HCT116 (cell line): ENCODE measurements around the gene UPF3A. TPM values are rescaled to one million over a fixed set of nuclear protein-coding genes. Genes with fewer than 3 reads are reported as not detected.

ENCODE experiments used
- ATAC-seq: fragments of 200-7000 bp; cut with Tn5 transposase; 2 replicates; pipeline ENCODE4 v1.9.1; 2020; ENCODE audit warnings: mild to moderate bottlenecking, moderate library complexity
- BruUV-seq: library from RNA; stranded (reverse); fragments of 400-500 nt; replicated peaks from 2 replicates; lab custom pipeline; 2021; lab: Mats Ljungman, UMichigan
- CTCF ChIA-PET: fragments of 300-600 bp; sonication (Branson Sonifier 250); formaldehyde crosslinking; loops from one replicate; lab custom pipeline; 2021; ENCODE audit warnings: antibody characterized with exemption; lab: Charles Lee
- POLR2A ChIA-PET: fragments of 300-600, 350-600 bp; sonication (Branson Sonifier 250); formaldehyde crosslinking; loops from one replicate; lab custom pipeline; 2021; ENCODE audit warnings: antibody characterized with exemption; lab: Charles Lee
- RAD21 ChIA-PET, 2 experiments: fragments of 300-600 bp; sonication (Branson Sonifier 250); formaldehyde crosslinking; loops; one replicate each; lab custom pipeline; 2023; ENCODE audit warnings: low total read pairs in 2 of 2; ENCODE audit not compliant: uncharacterized antibody in 2 of 2, unreplicated experiment in 2 of 2, low non-redundant PET in 1 of 2; lab: Charles Lee
- DNase-seq: peaks from one replicate; pipeline ENCODE4 v3.0.0-alpha.2; 2010; ENCODE audit warnings: low read depth, low spot score
- H2AFZ ChIP-seq: fragments of 200-600 bp; shearing (Covaris generic), sonication (generic); 2 replicates; pipeline ENCODE4 v1.6.1; 2017; ENCODE audit warnings: low read depth, mixed run types, mixed read lengths, antibody characterized with exemption, low read length; ENCODE audit not compliant: poor library complexity, severe bottlenecking
- H3K27ac ChIP-seq: 2 replicates; pipeline ENCODE4 v1.5.1; 2012; ENCODE audit warnings: low read depth, low read length
- H3K27me3 ChIP-seq: fragments of 200-600 bp; sonication (generic); 2 replicates; pipeline ENCODE4 v1.6.1; 2016; ENCODE audit warnings: mixed run types, low read length, mixed read lengths; ENCODE audit not compliant: insufficient read depth
- H3K36me3 ChIP-seq, 2 experiments: fragments of 200-500 bp in 1 of 2; fragments of 200-600 bp in 1 of 2; sonication (Bioruptor generic) in 1 of 2; sonication (generic) in 1 of 2; 2 replicates each; pipeline versions ENCODE4 v1.5.1 to v1.6.1; 2014 to 2016; ENCODE audit warnings: low read length in 2 of 2, inconsistent platforms in 1 of 2, mixed read lengths in 1 of 2, mixed run types in 1 of 2; ENCODE audit not compliant: insufficient read depth in 2 of 2, control insufficient read depth in 1 of 2
- H3K4me1 ChIP-seq, 2 experiments: fragments of 200-600 bp in 1 of 2; sonication (generic) in 1 of 2; 2 replicates each; pipeline versions ENCODE4 v1.5.1 to v1.6.1; 2012 to 2017; ENCODE audit warnings: low read length in 2 of 2, inconsistent platforms in 1 of 2, mild to moderate bottlenecking in 1 of 2, mixed read lengths in 1 of 2, mixed run types in 1 of 2, moderate library complexity in 1 of 2; ENCODE audit not compliant: insufficient read depth in 2 of 2, control insufficient read depth in 1 of 2
- H3K4me2 ChIP-seq: fragments of 200-600 bp; sonication (generic); 2 replicates; pipeline ENCODE4 v1.6.1; 2017; ENCODE audit warnings: mixed run types, low read length, mixed read lengths
- H3K4me3 ChIP-seq, 2 experiments: fragments of 200-600 bp in 1 of 2; sonication (generic) in 1 of 2; replicated peaks in 1 of 2; 2 replicates each; pipeline ENCODE4 v1.5.1; 2011 to 2016; ENCODE audit warnings: low read length in 2 of 2, control low read depth in 1 of 2, low read depth in 1 of 2, mild to moderate bottlenecking in 1 of 2, mixed read lengths in 1 of 2, mixed run types in 1 of 2
- H3K79me2 ChIP-seq: fragments of 200-600 bp; sonication (generic); 2 replicates; pipeline ENCODE4 v1.6.1; 2017; ENCODE audit warnings: mild to moderate bottlenecking, mixed run types, low read length, moderate library complexity, mixed read lengths; ENCODE audit not compliant: insufficient read depth
- H3K9ac ChIP-seq: fragments of 200-600 bp; sonication (generic); 2 replicates; pipeline ENCODE4 v1.6.1; 2016; ENCODE audit warnings: low read length, mixed read lengths
- H3K9me2 ChIP-seq: fragments of 200-600 bp; sonication (generic), shearing (Covaris generic); 2 replicates; pipeline ENCODE4 v1.6.1; 2017; ENCODE audit warnings: mixed run types, mild to moderate bottlenecking, moderate library complexity; ENCODE audit not compliant: insufficient read depth
- H3K9me3 ChIP-seq, 2 experiments: fragments of 200-500 bp in 1 of 2; fragments of 200-600 bp in 1 of 2; sonication (Bioruptor generic) in 1 of 2; sonication (generic) in 1 of 2; 2 replicates each; pipeline ENCODE4 v1.6.1; 2014 to 2017; ENCODE audit warnings: low read length in 2 of 2, mixed read lengths in 2 of 2, inconsistent platforms in 1 of 2, low read depth in 1 of 2, mild to moderate bottlenecking in 1 of 2, mixed run types in 1 of 2, moderate library complexity in 1 of 2; ENCODE audit not compliant: control insufficient read depth in 1 of 2, insufficient read depth in 1 of 2
- H4K20me1 ChIP-seq: fragments of 200-600 bp; sonication (generic), shearing (Covaris generic); 2 replicates; pipeline ENCODE4 v1.6.1; 2017; ENCODE audit warnings: mixed run types, mild to moderate bottlenecking, moderate library complexity; ENCODE audit not compliant: insufficient read depth
- EGR1 ChIP-seq: IDR thresholded peaks from 2 replicates; pipeline ENCODE4 v1.6.1; 2012; ENCODE audit warnings: low read depth
- ELF1 ChIP-seq: IDR thresholded peaks from 2 replicates; pipeline ENCODE4 v1.6.1; 2012; ENCODE audit warnings: low read depth, borderline replicate concordance
- EZH2 ChIP-seq: fragments of 200-600 bp; sonication (generic); IDR thresholded peaks from 2 replicates; pipeline ENCODE4 v1.6.1; 2017; ENCODE audit warnings: antibody characterized with exemption, mixed run types
- EZH2phosphoT487 ChIP-seq: fragments of 200-600 bp; IDR thresholded peaks from 2 replicates; pipeline ENCODE4 v1.6.1; 2018; ENCODE audit warnings: antibody characterized with exemption, borderline replicate concordance
- FOSL1 ChIP-seq: IDR thresholded peaks from 2 replicates; pipeline ENCODE4 v1.6.1; 2012; ENCODE audit warnings: low read depth
- POLR2AphosphoS5 ChIP-seq: IDR thresholded peaks from 2 replicates; pipeline ENCODE4 v1.6.1; 2011; ENCODE audit warnings: mild to moderate bottlenecking, low read depth, low read length, moderate library complexity
- SIN3A ChIP-seq: IDR thresholded peaks from 2 replicates; pipeline ENCODE4 v1.6.1; 2012; ENCODE audit warnings: low read depth
- TCF7L2 ChIP-seq: IDR thresholded peaks from 2 replicates; pipeline ENCODE4 v1.7.0; 2011; ENCODE audit warnings: borderline replicate concordance, inconsistent platforms; ENCODE audit not compliant: insufficient read depth, insufficient read length; ENCODE audit errors: extremely low read depth
- YY1 ChIP-seq: IDR thresholded peaks from 2 replicates; pipeline ENCODE4 v1.6.1; 2011; ENCODE audit warnings: low read length, low read depth, moderate library complexity, mild to moderate bottlenecking; ENCODE audit not compliant: insufficient replicate concordance; ENCODE audit errors: extremely low read depth
- ZFX ChIP-seq: fragments of 450-650 bp; IDR thresholded peaks from 2 replicates; pipeline ENCODE4 v1.6.1; 2017
- intact Hi-C: fragments of 100-400 bp; cut with micrococcal nuclease; formaldehyde crosslinking; loops from 2 replicates; pipeline ENCODE4 v1.10.0; 2022
- total RNA-seq: library from RNA; stranded (reverse); gene quantifications from one replicate; pipeline ENCODE4 v1.2.1, GENCODE V29; 2021; ENCODE audit not compliant: unreplicated experiment
- TF ChIP-seq, protein P1 (sequence below): IDR thresholded peaks from 2 replicates; pipeline ENCODE4 v1.6.1; 2012; ENCODE audit warnings: low read depth
- TF ChIP-seq, protein P2 (sequence below): IDR thresholded peaks from 2 replicates; pipeline ENCODE4 v1.6.1; 2011; ENCODE audit warnings: mild to moderate bottlenecking, low read length, moderate library complexity; ENCODE audit not compliant: insufficient replicate concordance; ENCODE audit errors: extremely low read depth
- TF ChIP-seq, protein P3 (sequence below), 3 experiments: fragments of 200-600 bp in 1 of 3; sonication (generic) in 1 of 3; IDR thresholded peaks in 2 of 3; conservative IDR thresholded peaks in 1 of 3; 2 replicates each; pipeline ENCODE4 v1.5.1; 2012 to 2017; ENCODE audit warnings: low read depth in 2 of 3, low read length in 2 of 3, antibody characterized with exemption in 1 of 3, borderline replicate concordance in 1 of 3, control low read depth in 1 of 3, mild to moderate bottlenecking in 1 of 3, mixed read lengths in 1 of 3, mixed run types in 1 of 3, moderate library complexity in 1 of 3; ENCODE audit not compliant: insufficient read depth in 1 of 3

Gene UPF3A
- total RNA-seq, 1 experiment from 2014 or later, result 31.8 TPM

DNA sequence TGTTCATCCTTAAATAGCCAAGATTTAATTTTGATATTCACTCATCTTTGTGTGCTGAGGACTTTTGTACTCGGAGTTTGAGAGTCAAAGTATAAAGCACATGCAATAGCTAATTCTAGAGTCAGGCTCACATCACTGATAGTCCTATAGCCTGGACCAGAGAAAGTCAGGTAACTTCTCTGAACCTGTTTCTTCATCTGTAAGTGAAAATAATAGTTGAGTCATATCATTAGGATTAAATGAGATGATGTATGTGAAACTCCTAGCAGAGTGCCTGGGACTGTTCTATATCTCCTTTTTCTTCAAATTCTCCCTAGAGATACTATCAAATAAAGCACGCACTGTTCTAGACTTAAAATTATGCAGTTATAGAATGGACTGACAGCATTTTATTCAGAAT is 41.9 kb downstream of the UPF3A start (continued):
- TF ChIP-seq, protein P1, sequence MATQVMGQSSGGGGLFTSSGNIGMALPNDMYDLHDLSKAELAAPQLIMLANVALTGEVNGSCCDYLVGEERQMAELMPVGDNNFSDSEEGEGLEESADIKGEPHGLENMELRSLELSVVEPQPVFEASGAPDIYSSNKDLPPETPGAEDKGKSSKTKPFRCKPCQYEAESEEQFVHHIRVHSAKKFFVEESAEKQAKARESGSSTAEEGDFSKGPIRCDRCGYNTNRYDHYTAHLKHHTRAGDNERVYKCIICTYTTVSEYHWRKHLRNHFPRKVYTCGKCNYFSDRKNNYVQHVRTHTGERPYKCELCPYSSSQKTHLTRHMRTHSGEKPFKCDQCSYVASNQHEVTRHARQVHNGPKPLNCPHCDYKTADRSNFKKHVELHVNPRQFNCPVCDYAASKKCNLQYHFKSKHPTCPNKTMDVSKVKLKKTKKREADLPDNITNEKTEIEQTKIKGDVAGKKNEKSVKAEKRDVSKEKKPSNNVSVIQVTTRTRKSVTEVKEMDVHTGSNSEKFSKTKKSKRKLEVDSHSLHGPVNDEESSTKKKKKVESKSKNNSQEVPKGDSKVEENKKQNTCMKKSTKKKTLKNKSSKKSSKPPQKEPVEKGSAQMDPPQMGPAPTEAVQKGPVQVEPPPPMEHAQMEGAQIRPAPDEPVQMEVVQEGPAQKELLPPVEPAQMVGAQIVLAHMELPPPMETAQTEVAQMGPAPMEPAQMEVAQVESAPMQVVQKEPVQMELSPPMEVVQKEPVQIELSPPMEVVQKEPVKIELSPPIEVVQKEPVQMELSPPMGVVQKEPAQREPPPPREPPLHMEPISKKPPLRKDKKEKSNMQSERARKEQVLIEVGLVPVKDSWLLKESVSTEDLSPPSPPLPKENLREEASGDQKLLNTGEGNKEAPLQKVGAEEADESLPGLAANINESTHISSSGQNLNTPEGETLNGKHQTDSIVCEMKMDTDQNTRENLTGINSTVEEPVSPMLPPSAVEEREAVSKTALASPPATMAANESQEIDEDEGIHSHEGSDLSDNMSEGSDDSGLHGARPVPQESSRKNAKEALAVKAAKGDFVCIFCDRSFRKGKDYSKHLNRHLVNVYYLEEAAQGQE, result no peak
- TF ChIP-seq, protein P2, sequence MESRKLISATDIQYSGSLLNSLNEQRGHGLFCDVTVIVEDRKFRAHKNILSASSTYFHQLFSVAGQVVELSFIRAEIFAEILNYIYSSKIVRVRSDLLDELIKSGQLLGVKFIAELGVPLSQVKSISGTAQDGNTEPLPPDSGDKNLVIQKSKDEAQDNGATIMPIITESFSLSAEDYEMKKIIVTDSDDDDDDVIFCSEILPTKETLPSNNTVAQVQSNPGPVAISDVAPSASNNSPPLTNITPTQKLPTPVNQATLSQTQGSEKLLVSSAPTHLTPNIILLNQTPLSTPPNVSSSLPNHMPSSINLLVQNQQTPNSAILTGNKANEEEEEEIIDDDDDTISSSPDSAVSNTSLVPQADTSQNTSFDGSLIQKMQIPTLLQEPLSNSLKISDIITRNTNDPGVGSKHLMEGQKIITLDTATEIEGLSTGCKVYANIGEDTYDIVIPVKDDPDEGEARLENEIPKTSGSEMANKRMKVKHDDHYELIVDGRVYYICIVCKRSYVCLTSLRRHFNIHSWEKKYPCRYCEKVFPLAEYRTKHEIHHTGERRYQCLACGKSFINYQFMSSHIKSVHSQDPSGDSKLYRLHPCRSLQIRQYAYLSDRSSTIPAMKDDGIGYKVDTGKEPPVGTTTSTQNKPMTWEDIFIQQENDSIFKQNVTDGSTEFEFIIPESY, result no peak

DNA sequence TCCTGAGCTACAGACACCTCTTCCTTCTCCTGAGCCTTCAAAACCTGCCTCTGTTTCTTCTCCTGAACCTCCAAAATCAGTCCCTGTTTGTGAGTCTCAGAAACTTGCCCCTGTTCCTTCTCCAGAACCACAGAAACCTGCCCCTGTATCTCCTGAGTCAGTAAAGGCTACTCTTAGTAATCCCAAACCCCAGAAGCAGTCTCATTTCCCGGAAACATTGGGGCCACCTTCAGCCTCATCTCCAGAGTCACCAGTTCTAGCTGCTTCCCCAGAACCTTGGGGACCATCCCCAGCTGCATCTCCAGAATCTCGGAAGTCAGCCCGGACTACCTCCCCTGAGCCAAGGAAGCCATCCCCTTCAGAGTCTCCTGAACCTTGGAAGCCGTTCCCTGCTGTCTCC is 42.9 kb downstream of the UPF3A start:
- CTCF ChIA-PET, result no interaction called here
- no peak overlapping the region for H3K4me3 ChIP-seq
- POLR2A ChIA-PET, result no interaction called here
- BruUV-seq, result no TSS peak
- H3K4me1 ChIP-seq, result peaks cover 0 to 3% of the 10 kb centered on the region in 2 experiments; a peak in 1 of 4 replicates
- H3K36me3 ChIP-seq, result peaks cover 50 to 63% of the 10 kb centered on the region in 2 experiments
- H3K79me2 ChIP-seq, result peaks cover 64% of the 10 kb centered on the region
- RAD21 ChIA-PET, result no interaction called here
- DNase-seq, result no peak
- H3K9me3 ChIP-seq, result no peaks in the 10 kb centered on the region
- H3K4me2 ChIP-seq, result no peak overlapping the region
- H4K20me1 ChIP-seq, result 0 out of 2 replicates have a peak, but pooled peaks cover 8% of the 10 kb centered on the region
- ATAC-seq, result no peak
- no peak overlapping the region for H3K9ac ChIP-seq
- H3K9me2 ChIP-seq, result no peaks in the 10 kb centered on the region
- H3K27me3 ChIP-seq, result no peaks in the 10 kb centered on the region
- TF ChIP-seq EZH2 (no peak), ZFX (no peak), YY1 (no peak), ELF1 (no peak), FOSL1 (no peak), SIN3A (no peak), POLR2AphosphoS5 (no peak), EZH2phosphoT487 (no peak), EGR1 (no peak), TCF7L2 (no peak)
- TF ChIP-seq, protein P3, sequence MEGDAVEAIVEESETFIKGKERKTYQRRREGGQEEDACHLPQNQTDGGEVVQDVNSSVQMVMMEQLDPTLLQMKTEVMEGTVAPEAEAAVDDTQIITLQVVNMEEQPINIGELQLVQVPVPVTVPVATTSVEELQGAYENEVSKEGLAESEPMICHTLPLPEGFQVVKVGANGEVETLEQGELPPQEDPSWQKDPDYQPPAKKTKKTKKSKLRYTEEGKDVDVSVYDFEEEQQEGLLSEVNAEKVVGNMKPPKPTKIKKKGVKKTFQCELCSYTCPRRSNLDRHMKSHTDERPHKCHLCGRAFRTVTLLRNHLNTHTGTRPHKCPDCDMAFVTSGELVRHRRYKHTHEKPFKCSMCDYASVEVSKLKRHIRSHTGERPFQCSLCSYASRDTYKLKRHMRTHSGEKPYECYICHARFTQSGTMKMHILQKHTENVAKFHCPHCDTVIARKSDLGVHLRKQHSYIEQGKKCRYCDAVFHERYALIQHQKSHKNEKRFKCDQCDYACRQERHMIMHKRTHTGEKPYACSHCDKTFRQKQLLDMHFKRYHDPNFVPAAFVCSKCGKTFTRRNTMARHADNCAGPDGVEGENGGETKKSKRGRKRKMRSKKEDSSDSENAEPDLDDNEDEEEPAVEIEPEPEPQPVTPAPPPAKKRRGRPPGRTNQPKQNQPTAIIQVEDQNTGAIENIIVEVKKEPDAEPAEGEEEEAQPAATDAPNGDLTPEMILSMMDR (IDR thresholded peaks at IDR 0.05 in 2 of 3, conservative IDR thresholded peaks at IDR 0.05 in 1 of 3; ENCODE audit: borderline replicate concordance in 1 of 3, insufficient read depth in 1 of 3, low read depth in 2 of 3, low read length in 2 of 3), result no peak
- intact Hi-C loops, result no loop called here
- no peak overlapping the region for H2AFZ ChIP-seq
- no peak overlapping the region for H3K27ac ChIP-seq
